Mesothelial cell of epicardium (in vitro differentiated cells): ENCODE data around the gene WDR46. TPM values are rescaled to one million over a fixed set of nuclear protein-coding genes. Genes with fewer than 3 reads are reported as not detected.

ENCODE experiments used
- DNase-seq, 2 experiments: peaks; one replicate each; pipeline ENCODE4 v3.0.0; 2021; ENCODE audit warnings: low spot score in 2 of 2; ENCODE audit not compliant: unreplicated experiment in 2 of 2
- H3K27ac Mint-ChIP-seq: 2 replicates; pipeline ENCODE4 v1.8.0; 2021; ENCODE audit warnings: mixed read lengths
- H3K27me3 Mint-ChIP-seq: 2 replicates; pipeline ENCODE4 v1.8.0; 2021; ENCODE audit warnings: low read depth, mixed read lengths
- H3K36me3 Mint-ChIP-seq: 2 replicates; pipeline ENCODE4 v1.8.0; 2021; ENCODE audit warnings: mixed read lengths
- H3K4me1 Mint-ChIP-seq: 2 replicates; pipeline ENCODE4 v1.8.0; 2021; ENCODE audit warnings: mixed read lengths
- H3K4me3 Mint-ChIP-seq: 2 replicates; pipeline ENCODE4 v1.8.0; 2021; ENCODE audit warnings: mild to moderate bottlenecking, moderate library complexity, mixed read lengths
- H3K9me3 Mint-ChIP-seq: 2 replicates; pipeline ENCODE4 v1.8.0; 2021; ENCODE audit warnings: mixed read lengths
- CTCF ChIP-seq: fragments of 200-600 bp; sonication (generic); IDR thresholded peaks from one replicate; pipeline ENCODE4 v1.5.0; 2021; ENCODE audit warnings: antibody characterized with exemption; ENCODE audit not compliant: unreplicated experiment
- total RNA-seq: library from RNA; stranded (reverse); gene quantifications from 3 replicates; pipeline ENCODE4 v1.2.1, GENCODE V29; 2021

The WDR46 gene
- total RNA-seq, 1 donor from 2014 or later: 46.2 TPM

GRCh38 chr6:33315793-33316602 is 27.0 kb upstream of the WDR46 start:
- Mint-ChIP-seq H3K27ac (peak overlapping the region; percentile 87), H3K4me3 (peak overlapping the region; percentile 94), H3K9me3 (no peaks in the 10 kb centered on the region), H3K27me3 (no peaks in the 10 kb centered on the region), H3K4me1 (peaks cover 66% of the 10 kb centered on the region), H3K36me3 (peaks cover 21% of the 10 kb centered on the region)
- no peak for TF ChIP-seq CTCF
- DNase-seq: no peak

GRCh38 chr6:33314943-33315792 is 26.1 kb upstream of the WDR46 start:
- no peak for TF ChIP-seq CTCF
- H3K27ac Mint-ChIP-seq: peak overlapping the region; percentile 98
- H3K36me3 Mint-ChIP-seq: peaks cover 16% of the 10 kb centered on the region
- peak overlapping the region; percentile 94 for H3K4me3 Mint-ChIP-seq
- no peaks in the 10 kb centered on the region for H3K27me3 Mint-ChIP-seq
- no peaks in the 10 kb centered on the region for H3K9me3 Mint-ChIP-seq
- no peak for DNase-seq
- peaks cover 60% of the 10 kb centered on the region for H3K4me1 Mint-ChIP-seq

- TF ChIP-seq CTCF: no peak
- H3K27ac Mint-ChIP-seq: peak overlapping the region; percentile 98
- H3K4me3 Mint-ChIP-seq: peak overlapping the region; percentile 94
- no peaks in the 10 kb centered on the region for H3K9me3 Mint-ChIP-seq
- no peaks in the 10 kb centered on the region for H3K27me3 Mint-ChIP-seq
- peak in 1 of 2 experiments; percentile 42 for DNase-seq
- H3K4me1 Mint-ChIP-seq: peaks cover 55% of the 10 kb centered on the region
- H3K36me3 Mint-ChIP-seq: peaks cover 10% of the 10 kb centered on the region
Observed at GRCh38 chr6:33314515-33314942, 25.5 kb upstream of the WDR46 start.

GRCh38 chr6:33313709-33314514 is 24.9 kb upstream of the WDR46 start, which contains the start of gene TAPBP:
TAPBP (minus strand) TSS chr6:33314078; CDS start chr6:33314041, 37 bp downstream.
- H3K36me3 Mint-ChIP-seq: peaks cover 6% of the 10 kb centered on the region
- H3K27me3 Mint-ChIP-seq: no peaks in the 10 kb centered on the region
- peaks cover 51% of the 10 kb centered on the region for H3K4me1 Mint-ChIP-seq
- H3K9me3 Mint-ChIP-seq: no peaks in the 10 kb centered on the region
- DNase-seq: peak in 1 of 2 experiments; percentile 73
- H3K4me3 Mint-ChIP-seq: peak within 1 kb of the TSS; percentile 94
- peak within 1 kb of the TSS; percentile 98 for H3K27ac Mint-ChIP-seq
- TF ChIP-seq CTCF: no peak

- H3K27ac Mint-ChIP-seq: peak overlapping the region; percentile 98
- no peaks in the 10 kb centered on the region for H3K9me3 Mint-ChIP-seq
- peak in 1 of 2 experiments; percentile 64 for DNase-seq
- H3K4me1 Mint-ChIP-seq: peaks cover 45% of the 10 kb centered on the region
- no peak for TF ChIP-seq CTCF
- peak overlapping the region; percentile 94 for H3K4me3 Mint-ChIP-seq
- no peaks in the 10 kb centered on the region for H3K27me3 Mint-ChIP-seq
- H3K36me3 Mint-ChIP-seq: peaks cover 6% of the 10 kb centered on the region
Observed at GRCh38 chr6:33313105-33313708, 24.2 kb upstream of the WDR46 start.
